DMS53 treated with DMSO at 0.1 percent for 48 hours (cell line): Measurements from ENCODE around the gene AP1M1.
A peak's percentile ranks its signal among the peaks of the same experiment; 100 is the strongest.
"Not testable (repeated sequence)": the region's sequence is repeated elsewhere in the genome, so short reads cannot be mapped to it uniquely, and the experiment has no call there.

Source experiments
- DNase-seq: peaks from one replicate; lab custom pipeline; 2025; ENCODE audit not compliant: unreplicated experiment; lab: John Stamatoyannopoulos, UW

The AP1M1 gene

GRCh38 chr19:16197622-16198369 is at the start of gene AP1M1:
Gene AP1M1 (plus strand): TSS chr19:16197911. CDS start chr19:16198027, 116 bp downstream.
- DNase-seq, result peak; percentile 91

- DNase-seq, result no peak
These were observed 49.1 kb upstream of the AP1M1 start for GRCh38 chr19:16148443-16149229.

- no peak for DNase-seq
These were observed 44.0 kb upstream of the AP1M1 start for GRCh38 chr19:16153582-16154336.

- no peak for DNase-seq
These were observed 43.2 kb upstream of the AP1M1 start for GRCh38 chr19:16154557-16154956.

- no peak for DNase-seq
These were observed 42.6 kb upstream of the AP1M1 start for GRCh38 chr19:16155128-16155527.

- no peak for DNase-seq
These were observed 40.8 kb upstream of the AP1M1 start for GRCh38 chr19:16156904-16157303.

GRCh38 chr19:16157601-16158000 is 40.1 kb upstream of the AP1M1 start:
- DNase-seq, result no peak

GRCh38 chr19:16159655-16160054 is 38.1 kb upstream of the AP1M1 start:
- no peak for DNase-seq

GRCh38 chr19:16160445-16160942 is 37.2 kb upstream of the AP1M1 start:
- DNase-seq, result no peak

GRCh38 chr19:16160943-16161560 is 36.7 kb upstream of the AP1M1 start:
- no peak for DNase-seq

- DNase-seq, result no peak
These were observed 35.9 kb upstream of the AP1M1 start for GRCh38 chr19:16161840-16162239.

GRCh38 chr19:16164222-16164890 is 33.4 kb upstream of the AP1M1 start:
- DNase-seq, result no peak

GRCh38 chr19:16166417-16166816 is 31.3 kb upstream of the AP1M1 start:
- no peak for DNase-seq

- no peak for DNase-seq
These were observed 30.7 kb upstream of the AP1M1 start for GRCh38 chr19:16167055-16167454.

GRCh38 chr19:16168465-16169081 is 29.1 kb upstream of the AP1M1 start:
- DNase-seq, result no peak

GRCh38 chr19:16170134-16170533 is 27.6 kb upstream of the AP1M1 start:
- no peak for DNase-seq

- no peak for DNase-seq
These were observed 21.8 kb upstream of the AP1M1 start for GRCh38 chr19:16175954-16176353.

GRCh38 chr19:16178866-16179265 is 18.8 kb upstream of the AP1M1 start:
- DNase-seq, result not testable (repeated sequence)

GRCh38 chr19:16180611-16181010 is 17.1 kb upstream of the AP1M1 start:
- no peak for DNase-seq

GRCh38 chr19:16184665-16185122 is 13.0 kb upstream of the AP1M1 start:
- DNase-seq, result no peak
